ENCODE measurements around the gene FHOD3.

DNA sequence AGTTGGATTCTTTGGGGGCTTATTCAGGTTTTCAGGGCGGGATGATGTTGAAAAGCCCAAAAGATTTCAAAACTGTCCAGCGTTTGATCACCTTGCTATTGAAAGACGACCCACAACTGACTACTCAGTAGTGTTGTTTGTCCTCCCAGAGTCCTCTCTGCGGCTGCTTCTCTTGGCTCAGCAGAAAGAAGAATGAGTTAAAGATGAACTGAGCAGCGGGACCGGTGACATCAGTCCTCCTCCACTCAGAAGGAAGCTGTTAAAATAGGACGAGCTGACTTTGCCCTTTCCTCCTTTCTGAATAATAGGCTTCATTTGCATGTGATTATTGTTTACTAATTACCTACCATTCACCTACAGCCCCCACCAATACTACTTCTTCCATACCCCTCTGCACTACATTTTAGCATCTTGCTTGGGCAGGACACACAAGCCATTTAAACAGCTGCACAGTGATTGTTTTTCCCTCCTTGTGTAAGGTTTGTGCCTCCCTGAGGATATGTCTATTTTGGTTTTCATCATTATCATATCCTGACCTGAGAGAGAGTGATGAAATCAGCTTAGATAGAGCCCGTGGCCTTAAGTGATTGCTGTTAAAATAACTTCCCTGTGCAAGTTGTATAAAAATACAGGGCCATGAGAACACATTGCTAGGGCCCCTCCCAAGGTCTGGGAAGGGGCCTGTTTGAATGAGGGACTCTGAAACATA lies 261.8 kb downstream of the FHOD3 start:
- no peak for TF ChIP-seq EP300 (IDR thresholded peaks at IDR 0.05; ENCODE audit: borderline replicate concordance)
- TF ChIP-seq YY1 (IDR thresholded peaks at IDR 0.05; ENCODE audit: low read depth): no peak
- TF ChIP-seq FOXM1 (IDR thresholded peaks at IDR 0.05; ENCODE audit: borderline replicate concordance, low read depth): no peak
- TF ChIP-seq CEBPB (IDR thresholded peaks at IDR 0.05): no peak
- TF ChIP-seq REST (IDR thresholded peaks at IDR 0.05; ENCODE audit: low read depth): no peak

All from Ishikawa (cell line).